ENCODE data around the gene RBM28. TPM values are rescaled to one million over a fixed set of nuclear protein-coding genes. Genes with fewer than 3 reads are reported as not detected.
"Not testable (repeated sequence)": the region's sequence is repeated elsewhere in the genome, so short reads cannot be mapped to it uniquely, and the experiment has no call there.

The RBM28 gene
- total RNA-seq, 1 experiment from 2014 or later = 70.0 TPM

DNA sequence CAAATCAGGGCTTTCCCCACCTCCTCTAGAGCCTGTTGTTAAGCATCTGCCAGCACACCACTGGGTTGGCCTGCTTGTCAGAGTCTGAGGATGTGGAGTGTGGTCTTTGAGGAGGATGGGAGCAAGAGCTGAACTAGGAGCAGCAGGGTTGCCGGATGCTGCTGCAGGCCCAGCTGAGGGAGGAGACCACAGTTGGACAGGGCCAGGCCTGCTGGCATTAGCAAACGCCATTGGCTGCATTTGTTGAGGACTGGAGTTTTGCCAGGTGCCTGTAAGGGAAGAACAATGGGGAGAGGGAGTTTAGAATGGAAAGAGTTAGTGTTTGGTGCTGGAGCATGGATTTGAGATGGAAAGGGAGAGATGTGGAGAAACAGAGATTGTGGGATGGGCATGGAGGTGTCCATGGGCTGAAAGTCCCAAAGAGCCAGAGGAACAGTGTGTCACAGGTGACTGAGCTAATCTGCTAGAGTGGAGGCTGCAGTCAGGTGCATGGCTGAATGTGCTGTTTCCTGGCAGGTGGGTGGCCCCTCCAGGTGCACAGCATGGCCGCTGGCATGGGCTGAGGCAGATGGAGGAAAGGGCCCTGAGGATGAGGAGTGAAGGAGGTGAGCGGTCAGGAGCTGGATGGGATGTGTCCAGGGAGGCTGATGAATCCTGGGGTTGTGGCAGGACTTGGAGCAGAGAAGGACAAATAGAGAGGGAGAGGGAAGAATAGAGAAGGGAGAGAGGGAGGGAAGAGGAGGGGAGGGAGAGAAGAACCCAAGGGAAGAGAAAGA, 61.9 kb downstream of the RBM28 start:
- H3K27me3 Mint-ChIP-seq (ENCODE audit: low read depth) = peaks cover 4% of the 10 kb centered on the region
- peaks cover 12 to 17% of the 10 kb centered on the region in 2 experiments for H3K9me3 Mint-ChIP-seq
- H3K36me3 Mint-ChIP-seq (ENCODE audit: insufficient read depth in 1 of 3, low read depth in 3 of 3) = peaks cover 11 to 23% (median 17%) of the 10 kb centered on the region in 3 experiments
- H2BK120ac ChIP-seq (ENCODE audit: low read depth, low read length, poor library complexity, severe bottlenecking) = no peak overlapping the region
- no peaks in the 10 kb centered on the region for H3K79me1 ChIP-seq (ENCODE audit: insufficient read depth, low read depth, low read length, poor library complexity, severe bottlenecking)
- no peak overlapping the region for H4K5ac ChIP-seq (ENCODE audit: insufficient read length, low read depth, low read length)
- no peak overlapping the region for H2AK5ac ChIP-seq (ENCODE audit: insufficient read length, low read length)
- H3K14ac ChIP-seq (ENCODE audit: insufficient read depth, low read length) = no peak overlapping the region
- H2BK5ac ChIP-seq (ENCODE audit: insufficient read length, low read length) = no peak overlapping the region
- no peaks in the 10 kb centered on the region for H3K79me2 ChIP-seq (ENCODE audit: insufficient read depth, low read length)
- H4K20me1 ChIP-seq (ENCODE audit: control insufficient read depth, insufficient read depth, insufficient read length) = no peaks in the 10 kb centered on the region
- H3K27me3 ChIP-seq (ENCODE audit: insufficient read depth, low read length) = no peaks in the 10 kb centered on the region
- H3K9me3 ChIP-seq (ENCODE audit: control insufficient read depth, low read depth, low read length) = no peaks in the 10 kb centered on the region
- H2BK20ac ChIP-seq (ENCODE audit: low read depth, low read length, poor library complexity, severe bottlenecking) = no peak overlapping the region
- TF ChIP-seq CTCF (conservative IDR thresholded peaks at IDR 0.05) = no peak
- no peak overlapping the region for H2AFZ ChIP-seq (ENCODE audit: low read length)
- no peak overlapping the region for H3T11ph ChIP-seq (ENCODE audit: low read length)
- H3K27ac ChIP-seq (ENCODE audit: insufficient read length, low read depth, low read length) = no peak overlapping the region
- H3K18ac ChIP-seq (ENCODE audit: insufficient read length, low read depth, low read length) = no peak overlapping the region
- H3K9ac ChIP-seq (ENCODE audit: extremely low read depth, insufficient read length, low read length) = no peak overlapping the region
- H3K23me2 ChIP-seq (ENCODE audit: insufficient read length, low read depth, low read length, poor library complexity, severe bottlenecking) = no peaks in the 10 kb centered on the region
- no peak overlapping the region; a peak in 1 of 7 replicates for H3K27ac Mint-ChIP-seq
- H3K56ac ChIP-seq (ENCODE audit: insufficient read length, low read depth, low read length) = no peak overlapping the region
- H3K4me2 ChIP-seq (ENCODE audit: insufficient read depth, insufficient read length, low read length) = no peak overlapping the region
- DNase-seq = no peak
- H4K91ac ChIP-seq (ENCODE audit: insufficient read length, low read depth, low read length) = no peak overlapping the region
- H3K4me1 ChIP-seq (ENCODE audit: insufficient read depth, low read length) = no peaks in the 10 kb centered on the region
- H2BK12ac ChIP-seq (ENCODE audit: insufficient read length, low read depth, low read length) = no peak overlapping the region
- no peak overlapping the region for H2BK15ac ChIP-seq (ENCODE audit: low read depth, low read length)
- H3K4me3 Mint-ChIP-seq = no peak overlapping the region
- WGBS (ENCODE audit: extremely low coverage, insufficient read length, low lambda C conversion rate) = no CpG with 5 or more reads among the region's 4 CpGs
- peaks cover 5 to 7% of the 10 kb centered on the region in 2 experiments; a peak in 2 of 4 replicates for H3K4me1 Mint-ChIP-seq
- no peak overlapping the region for H3K23ac ChIP-seq (ENCODE audit: insufficient read length, low read depth, low read length)
- H3K4ac ChIP-seq (ENCODE audit: low read depth, low read length) = no peak overlapping the region
- no peak overlapping the region for H4K8ac ChIP-seq (replicated peaks; ENCODE audit: insufficient read length, low read depth, low read length)

GRCh38 chr7:128280451-128280850, 63.3 kb downstream of the RBM28 start:
- not testable (repeated sequence) for H3K14ac ChIP-seq (ENCODE audit: insufficient read depth, low read length); H2BK5ac ChIP-seq (ENCODE audit: insufficient read length, low read length); H2BK12ac ChIP-seq (ENCODE audit: insufficient read length, low read depth, low read length); DNase-seq; H3K23ac ChIP-seq (ENCODE audit: insufficient read length, low read depth, low read length); H4K20me1 ChIP-seq (ENCODE audit: control insufficient read depth, insufficient read depth, insufficient read length); H3K9ac ChIP-seq (ENCODE audit: extremely low read depth, insufficient read length, low read length); H3K27ac Mint-ChIP-seq; H2AFZ ChIP-seq (ENCODE audit: low read length); H3K4me1 ChIP-seq (ENCODE audit: insufficient read depth, low read length); H3K27me3 Mint-ChIP-seq (ENCODE audit: low read depth); H3K4me2 ChIP-seq (ENCODE audit: insufficient read depth, insufficient read length, low read length); H2BK120ac ChIP-seq (ENCODE audit: low read depth, low read length, poor library complexity, severe bottlenecking); H2BK20ac ChIP-seq (ENCODE audit: low read depth, low read length, poor library complexity, severe bottlenecking); H4K5ac ChIP-seq (ENCODE audit: insufficient read length, low read depth, low read length); H2BK15ac ChIP-seq (ENCODE audit: low read depth, low read length); H3K23me2 ChIP-seq (ENCODE audit: insufficient read length, low read depth, low read length, poor library complexity, severe bottlenecking); H2AK5ac ChIP-seq (ENCODE audit: insufficient read length, low read length); H4K8ac ChIP-seq (replicated peaks; ENCODE audit: insufficient read length, low read depth, low read length); H3K56ac ChIP-seq (ENCODE audit: insufficient read length, low read depth, low read length); H3K27me3 ChIP-seq (ENCODE audit: insufficient read depth, low read length); H3K4ac ChIP-seq (ENCODE audit: low read depth, low read length); H4K91ac ChIP-seq (ENCODE audit: insufficient read length, low read depth, low read length); H3K18ac ChIP-seq (ENCODE audit: insufficient read length, low read depth, low read length); H3K79me1 ChIP-seq (ENCODE audit: insufficient read depth, low read depth, low read length, poor library complexity, severe bottlenecking); H3K9me3 ChIP-seq (ENCODE audit: control insufficient read depth, low read depth, low read length); H3K4me3 Mint-ChIP-seq; H3T11ph ChIP-seq (ENCODE audit: low read length); H3K27ac ChIP-seq (ENCODE audit: insufficient read length, low read depth, low read length); H3K79me2 ChIP-seq (ENCODE audit: insufficient read depth, low read length)
- peaks cover 8 to 10% of the 10 kb centered on the region in 2 experiments; a peak in 3 of 4 replicates for H3K4me1 Mint-ChIP-seq
- H3K9me3 Mint-ChIP-seq = peaks cover 12 to 17% of the 10 kb centered on the region in 2 experiments
- peaks cover 11 to 23% (median 16%) of the 10 kb centered on the region in 3 experiments for H3K36me3 Mint-ChIP-seq (ENCODE audit: insufficient read depth in 1 of 3, low read depth in 3 of 3)
- no CpG with 5 or more reads among the region's 1 CpG for WGBS (ENCODE audit: extremely low coverage, insufficient read length, low lambda C conversion rate)
